ENCODE measurements around the gene CIBAR2.

DNA sequence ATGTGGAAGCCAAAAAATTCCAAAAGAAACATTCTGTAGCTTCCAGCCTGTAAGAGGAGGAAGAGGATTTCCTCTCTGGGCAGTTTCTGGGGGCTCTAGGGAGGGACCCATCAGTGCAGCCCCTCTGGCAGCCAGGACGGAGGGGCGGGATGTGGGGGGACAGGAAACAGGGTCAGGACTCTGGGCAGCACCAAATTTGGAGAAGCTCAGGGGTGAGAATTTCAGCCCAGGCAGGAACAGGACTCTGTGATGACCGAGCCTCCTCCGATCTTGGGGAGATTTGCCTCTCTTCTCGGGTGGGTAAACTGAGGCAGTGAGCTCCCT, 18.4 kb upstream of the CIBAR2 start:
- TF ChIP-seq, protein P1, sequence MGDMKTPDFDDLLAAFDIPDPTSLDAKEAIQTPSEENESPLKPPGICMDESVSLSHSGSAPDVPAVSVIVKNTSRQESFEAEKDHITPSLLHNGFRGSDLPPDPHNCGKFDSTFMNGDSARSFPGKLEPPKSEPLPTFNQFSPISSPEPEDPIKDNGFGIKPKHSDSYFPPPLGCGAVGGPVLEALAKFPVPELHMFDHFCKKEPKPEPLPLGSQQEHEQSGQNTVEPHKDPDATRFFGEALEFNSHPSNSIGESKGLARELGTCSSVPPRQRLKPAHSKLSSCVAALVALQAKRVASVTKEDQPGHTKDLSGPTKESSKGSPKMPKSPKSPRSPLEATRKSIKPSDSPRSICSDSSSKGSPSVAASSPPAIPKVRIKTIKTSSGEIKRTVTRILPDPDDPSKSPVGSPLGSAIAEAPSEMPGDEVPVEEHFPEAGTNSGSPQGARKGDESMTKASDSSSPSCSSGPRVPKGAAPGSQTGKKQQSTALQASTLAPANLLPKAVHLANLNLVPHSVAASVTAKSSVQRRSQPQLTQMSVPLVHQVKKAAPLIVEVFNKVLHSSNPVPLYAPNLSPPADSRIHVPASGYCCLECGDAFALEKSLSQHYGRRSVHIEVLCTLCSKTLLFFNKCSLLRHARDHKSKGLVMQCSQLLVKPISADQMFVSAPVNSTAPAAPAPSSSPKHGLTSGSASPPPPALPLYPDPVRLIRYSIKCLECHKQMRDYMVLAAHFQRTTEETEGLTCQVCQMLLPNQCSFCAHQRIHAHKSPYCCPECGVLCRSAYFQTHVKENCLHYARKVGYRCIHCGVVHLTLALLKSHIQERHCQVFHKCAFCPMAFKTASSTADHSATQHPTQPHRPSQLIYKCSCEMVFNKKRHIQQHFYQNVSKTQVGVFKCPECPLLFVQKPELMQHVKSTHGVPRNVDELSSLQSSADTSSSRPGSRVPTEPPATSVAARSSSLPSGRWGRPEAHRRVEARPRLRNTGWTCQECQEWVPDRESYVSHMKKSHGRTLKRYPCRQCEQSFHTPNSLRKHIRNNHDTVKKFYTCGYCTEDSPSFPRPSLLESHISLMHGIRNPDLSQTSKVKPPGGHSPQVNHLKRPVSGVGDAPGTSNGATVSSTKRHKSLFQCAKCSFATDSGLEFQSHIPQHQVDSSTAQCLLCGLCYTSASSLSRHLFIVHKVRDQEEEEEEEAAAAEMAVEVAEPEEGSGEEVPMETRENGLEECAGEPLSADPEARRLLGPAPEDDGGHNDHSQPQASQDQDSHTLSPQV (IDR thresholded peaks at IDR 0.05), result no peak
- TF ChIP-seq CEBPB (IDR thresholded peaks at IDR 0.05; ENCODE audit: borderline replicate concordance in 1 of 2, low read depth in 2 of 2, low read length in 2 of 2), result no peak
- TF ChIP-seq, protein P2, sequence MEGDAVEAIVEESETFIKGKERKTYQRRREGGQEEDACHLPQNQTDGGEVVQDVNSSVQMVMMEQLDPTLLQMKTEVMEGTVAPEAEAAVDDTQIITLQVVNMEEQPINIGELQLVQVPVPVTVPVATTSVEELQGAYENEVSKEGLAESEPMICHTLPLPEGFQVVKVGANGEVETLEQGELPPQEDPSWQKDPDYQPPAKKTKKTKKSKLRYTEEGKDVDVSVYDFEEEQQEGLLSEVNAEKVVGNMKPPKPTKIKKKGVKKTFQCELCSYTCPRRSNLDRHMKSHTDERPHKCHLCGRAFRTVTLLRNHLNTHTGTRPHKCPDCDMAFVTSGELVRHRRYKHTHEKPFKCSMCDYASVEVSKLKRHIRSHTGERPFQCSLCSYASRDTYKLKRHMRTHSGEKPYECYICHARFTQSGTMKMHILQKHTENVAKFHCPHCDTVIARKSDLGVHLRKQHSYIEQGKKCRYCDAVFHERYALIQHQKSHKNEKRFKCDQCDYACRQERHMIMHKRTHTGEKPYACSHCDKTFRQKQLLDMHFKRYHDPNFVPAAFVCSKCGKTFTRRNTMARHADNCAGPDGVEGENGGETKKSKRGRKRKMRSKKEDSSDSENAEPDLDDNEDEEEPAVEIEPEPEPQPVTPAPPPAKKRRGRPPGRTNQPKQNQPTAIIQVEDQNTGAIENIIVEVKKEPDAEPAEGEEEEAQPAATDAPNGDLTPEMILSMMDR (IDR thresholded peaks at IDR 0.05 in 2 of 3, conservative IDR thresholded peaks at IDR 0.05 in 1 of 3; ENCODE audit: control insufficient read depth in 2 of 3, extremely low read depth in 1 of 3, insufficient read depth in 1 of 3, low read depth in 3 of 3, low read length in 3 of 3), result no peak
- TF ChIP-seq SRF (IDR thresholded peaks at IDR 0.05; ENCODE audit: low read depth in 2 of 2, low read length in 2 of 2), result no peak
- no peak for TF ChIP-seq CHD2 (IDR thresholded peaks at IDR 0.05; ENCODE audit: borderline replicate concordance, low read depth, low read length)
- no peak for TF ChIP-seq POLR2AphosphoS5 (IDR thresholded peaks at IDR 0.05; ENCODE audit: low read length)
- no peak for TF ChIP-seq GATAD2B (conservative IDR thresholded peaks at IDR 0.05; ENCODE audit: low read depth)
- no peak for TF ChIP-seq NFYB (IDR thresholded peaks at IDR 0.05; ENCODE audit: insufficient read depth, low read depth, low read length)
- no peak for TF ChIP-seq BHLHE40 (IDR thresholded peaks at IDR 0.05; ENCODE audit: borderline replicate concordance in 1 of 2, low read depth in 2 of 2, low read length in 1 of 2)
